Measurements from ENCODE around the gene AKAIN1.

The AKAIN1 gene

DNA sequence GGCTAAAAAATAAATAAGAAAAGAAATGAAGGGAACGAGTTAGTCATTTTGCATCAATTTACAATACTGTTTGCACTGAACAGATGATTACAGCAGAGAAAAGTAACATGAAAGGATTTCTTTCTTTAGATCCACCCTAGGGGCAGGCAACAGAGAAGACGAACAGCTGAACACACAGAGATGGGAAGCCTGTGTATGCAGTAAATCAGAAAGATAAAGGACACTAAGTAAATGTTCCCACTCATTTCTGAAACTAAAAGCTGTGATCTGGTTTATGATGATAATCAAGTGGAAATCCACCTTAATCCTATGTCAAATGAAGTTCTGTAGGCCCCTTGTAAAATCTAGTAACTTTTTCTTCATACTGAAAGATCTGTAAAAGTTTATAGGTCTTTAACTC lies 54.2 kb downstream of the AKAIN1 start:
- Histone ChIP-seq H3K4me2 (ENCODE audit: low read depth, low read length) (no peak overlapping the region), H4K20me1 (ENCODE audit: insufficient read depth, low read length) (no peaks in the 10 kb centered on the region), H2AFZ (ENCODE audit: low read length) (no peak overlapping the region), H3K9me3 (replicated peaks; ENCODE audit: insufficient read depth, low read length) (no peaks in the 10 kb centered on the region), H3K4me3 (ENCODE audit: low read length) (no peak overlapping the region), H3K27ac (ENCODE audit: low read length) (no peak overlapping the region), H3F3A (ENCODE audit: insufficient read depth, low read length) (no peaks in the 10 kb centered on the region), H3K27me3 (replicated peaks; ENCODE audit: insufficient read depth, low read length) (no peaks in the 10 kb centered on the region), H3K4me1 (ENCODE audit: low read length) (no peaks in the 10 kb centered on the region), H3K36me3 (replicated peaks; ENCODE audit: insufficient read depth, low read length) (no peaks in the 10 kb centered on the region), H3K9ac (ENCODE audit: low read length) (no peak overlapping the region), H3K79me2 (ENCODE audit: low read length) (no peaks in the 10 kb centered on the region), H3K9me2 (replicated peaks; ENCODE audit: insufficient read depth, low read length) (no peaks in the 10 kb centered on the region)
- TF ChIP-seq EZH2 (optimal IDR thresholded peaks at IDR 0.05; ENCODE audit: low read depth, low read length) (no peak), EZH2phosphoT487 (IDR thresholded peaks at IDR 0.05; ENCODE audit: low read length) (no peak)
- TF ChIP-seq, protein P1, sequence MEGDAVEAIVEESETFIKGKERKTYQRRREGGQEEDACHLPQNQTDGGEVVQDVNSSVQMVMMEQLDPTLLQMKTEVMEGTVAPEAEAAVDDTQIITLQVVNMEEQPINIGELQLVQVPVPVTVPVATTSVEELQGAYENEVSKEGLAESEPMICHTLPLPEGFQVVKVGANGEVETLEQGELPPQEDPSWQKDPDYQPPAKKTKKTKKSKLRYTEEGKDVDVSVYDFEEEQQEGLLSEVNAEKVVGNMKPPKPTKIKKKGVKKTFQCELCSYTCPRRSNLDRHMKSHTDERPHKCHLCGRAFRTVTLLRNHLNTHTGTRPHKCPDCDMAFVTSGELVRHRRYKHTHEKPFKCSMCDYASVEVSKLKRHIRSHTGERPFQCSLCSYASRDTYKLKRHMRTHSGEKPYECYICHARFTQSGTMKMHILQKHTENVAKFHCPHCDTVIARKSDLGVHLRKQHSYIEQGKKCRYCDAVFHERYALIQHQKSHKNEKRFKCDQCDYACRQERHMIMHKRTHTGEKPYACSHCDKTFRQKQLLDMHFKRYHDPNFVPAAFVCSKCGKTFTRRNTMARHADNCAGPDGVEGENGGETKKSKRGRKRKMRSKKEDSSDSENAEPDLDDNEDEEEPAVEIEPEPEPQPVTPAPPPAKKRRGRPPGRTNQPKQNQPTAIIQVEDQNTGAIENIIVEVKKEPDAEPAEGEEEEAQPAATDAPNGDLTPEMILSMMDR (IDR thresholded peaks at IDR 0.05; ENCODE audit: low read length) = no peak
- no peak for DNase-seq

DNA sequence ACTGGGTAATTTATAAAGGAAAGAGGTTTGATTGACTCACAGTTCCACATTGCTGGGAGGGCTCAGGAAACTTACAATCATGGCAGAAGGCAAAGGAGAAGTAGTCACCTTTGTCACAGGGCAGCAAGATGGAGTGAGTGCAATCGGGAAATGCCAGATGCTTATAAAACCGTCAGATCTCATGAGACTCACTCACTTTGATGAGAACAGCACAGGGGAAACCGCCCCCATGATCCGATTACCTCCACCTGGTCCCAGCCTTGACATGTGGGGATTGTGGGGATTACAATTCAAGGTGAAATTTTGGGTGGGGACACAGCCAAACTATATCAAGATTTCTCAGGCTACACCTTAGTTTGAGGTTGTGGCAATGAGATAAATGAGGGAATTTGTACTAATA lies 54.9 kb downstream of the AKAIN1 start:
- H4K20me1 ChIP-seq (ENCODE audit: insufficient read depth, low read length) = no peaks in the 10 kb centered on the region
- no peak overlapping the region for H3K9ac ChIP-seq (ENCODE audit: low read length)
- no peak overlapping the region for H3K4me2 ChIP-seq (ENCODE audit: low read depth, low read length)
- no peak for DNase-seq
- no peaks in the 10 kb centered on the region for H3K9me2 ChIP-seq (replicated peaks; ENCODE audit: insufficient read depth, low read length)
- no peak overlapping the region for H2AFZ ChIP-seq (ENCODE audit: low read length)
- H3F3A ChIP-seq (ENCODE audit: insufficient read depth, low read length) = no peaks in the 10 kb centered on the region
- no peaks in the 10 kb centered on the region for H3K9me3 ChIP-seq (replicated peaks; ENCODE audit: insufficient read depth, low read length)
- no peaks in the 10 kb centered on the region for H3K27me3 ChIP-seq (replicated peaks; ENCODE audit: insufficient read depth, low read length)
- H3K36me3 ChIP-seq (replicated peaks; ENCODE audit: insufficient read depth, low read length) = no peaks in the 10 kb centered on the region
- H3K27ac ChIP-seq (ENCODE audit: low read length) = no peak overlapping the region
- no peak overlapping the region for H3K4me3 ChIP-seq (ENCODE audit: low read length)
- no peak for TF ChIP-seq EZH2 (optimal IDR thresholded peaks at IDR 0.05; ENCODE audit: low read depth, low read length)
- TF ChIP-seq, protein P1 (IDR thresholded peaks at IDR 0.05; ENCODE audit: low read length) = no peak
- no peak for TF ChIP-seq EZH2phosphoT487 (IDR thresholded peaks at IDR 0.05; ENCODE audit: low read length)
- H3K4me1 ChIP-seq (ENCODE audit: low read length) = no peaks in the 10 kb centered on the region
- H3K79me2 ChIP-seq (ENCODE audit: low read length) = no peaks in the 10 kb centered on the region

DNA sequence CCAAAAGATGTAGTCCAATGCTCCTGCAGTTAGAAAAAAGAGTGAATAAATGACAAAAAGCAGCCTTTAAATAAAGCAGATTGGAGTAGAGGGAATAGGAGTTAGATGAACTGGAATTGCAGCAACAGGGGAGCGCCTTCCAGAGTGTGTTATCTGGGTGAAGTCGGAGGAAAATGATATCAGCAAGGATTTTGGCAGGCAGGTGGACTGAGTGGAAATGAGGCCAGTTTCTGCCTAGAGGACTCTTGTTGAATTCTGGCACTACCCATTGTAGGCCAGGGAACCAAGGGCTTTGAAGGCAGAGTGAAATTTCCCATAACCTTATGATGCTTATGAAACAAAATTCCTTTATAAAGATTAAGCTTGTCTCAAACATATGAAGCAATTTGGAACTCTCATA lies 59.8 kb downstream of the AKAIN1 start:
- no peak overlapping the region for H3K4me3 ChIP-seq (ENCODE audit: low read length)
- H2AFZ ChIP-seq (ENCODE audit: low read length) = no peak overlapping the region
- H3F3A ChIP-seq (ENCODE audit: insufficient read depth, low read length) = no peaks in the 10 kb centered on the region
- no peak overlapping the region for H3K4me2 ChIP-seq (ENCODE audit: low read depth, low read length)
- H3K9me3 ChIP-seq (replicated peaks; ENCODE audit: insufficient read depth, low read length) = no peaks in the 10 kb centered on the region
- H3K27ac ChIP-seq (ENCODE audit: low read length) = no peak overlapping the region
- H3K36me3 ChIP-seq (replicated peaks; ENCODE audit: insufficient read depth, low read length) = no peaks in the 10 kb centered on the region
- no peaks in the 10 kb centered on the region for H3K4me1 ChIP-seq (ENCODE audit: low read length)
- no peak overlapping the region for H3K9ac ChIP-seq (ENCODE audit: low read length)
- no peaks in the 10 kb centered on the region for H3K9me2 ChIP-seq (replicated peaks; ENCODE audit: insufficient read depth, low read length)
- H3K27me3 ChIP-seq (replicated peaks; ENCODE audit: insufficient read depth, low read length) = no peaks in the 10 kb centered on the region
- no peaks in the 10 kb centered on the region for H4K20me1 ChIP-seq (ENCODE audit: insufficient read depth, low read length)
- DNase-seq = no peak
- TF ChIP-seq EZH2phosphoT487 (IDR thresholded peaks at IDR 0.05; ENCODE audit: low read length) = no peak
- TF ChIP-seq EZH2 (optimal IDR thresholded peaks at IDR 0.05; ENCODE audit: low read depth, low read length) = no peak
- TF ChIP-seq, protein P1 (IDR thresholded peaks at IDR 0.05; ENCODE audit: low read length) = no peak
- no peaks in the 10 kb centered on the region for H3K79me2 ChIP-seq (ENCODE audit: low read length)
